GM18498 (cell line): Measurements from ENCODE around the gene DNAJA4.

Source experiments
- ATAC-seq: cut with Tn5 transposase; IDR thresholded peaks from one replicate; pipeline ENCODE4 v1.9.1; 2021; ENCODE audit warnings: mild to moderate bottlenecking, moderate library complexity; ENCODE audit not compliant: unreplicated experiment

DNAJA4 gene

DNA sequence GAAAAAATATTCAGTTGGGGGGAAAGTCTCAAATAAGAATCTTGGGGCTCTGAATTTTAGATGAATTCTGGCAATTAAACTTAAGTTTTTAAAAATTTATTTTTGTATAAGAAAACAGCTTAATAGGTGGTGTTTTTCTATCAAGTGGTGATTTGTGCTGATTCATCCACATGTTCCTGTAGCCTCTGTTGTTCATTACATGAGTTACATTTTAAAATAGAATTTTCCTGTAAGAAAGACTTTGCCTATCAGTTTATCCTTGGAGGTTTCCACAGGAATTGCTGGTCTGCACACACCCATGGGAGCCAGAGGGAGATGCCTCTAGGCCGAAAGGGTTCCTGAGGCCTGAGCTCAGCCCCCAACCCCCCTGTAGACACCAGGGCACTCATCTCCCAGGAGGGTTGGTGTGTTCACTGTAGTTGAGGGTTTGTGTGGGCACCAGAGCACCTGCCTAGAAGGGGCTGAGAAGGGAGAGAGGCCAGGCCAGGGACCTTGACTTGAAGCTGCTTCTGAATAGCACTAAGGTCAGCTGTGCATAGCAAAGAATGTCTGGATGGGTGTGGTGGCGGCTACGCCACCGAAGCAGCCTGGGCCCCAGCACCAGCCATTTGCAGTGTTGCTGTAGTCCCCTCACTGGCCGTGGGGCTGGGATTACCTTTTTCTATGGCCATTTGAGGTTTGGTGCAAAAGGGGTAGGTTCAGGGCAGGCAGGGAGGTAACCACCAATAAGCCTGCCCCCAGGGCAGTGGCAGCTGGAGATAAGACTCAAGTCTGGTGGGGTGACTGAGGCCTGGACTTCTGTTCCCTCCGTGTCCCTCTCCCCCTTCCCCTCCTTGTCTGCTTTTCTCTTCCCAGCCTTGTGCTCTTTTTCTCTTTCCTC, 11.9 kb downstream of the DNAJA4 start:
- no peak for ATAC-seq

DNA sequence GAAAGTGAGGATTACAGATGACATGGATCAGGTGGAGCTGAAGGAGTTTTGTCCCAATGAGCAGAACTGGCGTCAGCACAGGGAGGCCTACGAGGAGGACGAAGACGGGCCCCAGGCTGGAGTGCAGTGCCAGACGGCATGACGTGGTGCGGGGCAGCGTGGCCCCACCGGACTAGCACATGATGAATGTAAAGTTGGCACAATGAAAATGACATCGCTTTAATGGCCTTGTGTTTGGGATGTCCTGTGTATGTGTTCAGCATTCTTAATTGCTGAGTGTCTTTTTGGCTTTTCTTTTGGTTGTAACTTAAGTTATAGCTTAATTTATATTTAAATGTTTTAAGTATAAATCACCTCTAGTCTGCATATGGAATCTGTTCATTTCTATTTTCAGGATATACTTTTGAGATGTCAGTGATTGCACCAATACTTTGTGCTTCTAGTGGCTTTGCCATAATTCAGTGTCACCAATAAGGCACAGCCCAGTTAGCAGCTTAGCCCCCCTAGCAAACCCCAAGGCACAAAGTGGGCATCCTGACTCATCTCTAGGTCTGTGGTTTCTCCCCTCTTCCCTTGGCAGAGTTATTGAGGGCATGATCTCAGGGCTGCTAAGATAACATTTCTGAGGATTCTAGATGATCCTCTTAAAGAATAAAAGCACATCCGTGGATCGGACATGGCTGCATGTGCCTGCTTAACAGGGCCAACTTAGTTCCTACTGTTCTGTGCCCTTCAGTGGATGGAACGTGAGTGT, 16.1 kb downstream of the DNAJA4 start:
- ATAC-seq: no peak

DNA sequence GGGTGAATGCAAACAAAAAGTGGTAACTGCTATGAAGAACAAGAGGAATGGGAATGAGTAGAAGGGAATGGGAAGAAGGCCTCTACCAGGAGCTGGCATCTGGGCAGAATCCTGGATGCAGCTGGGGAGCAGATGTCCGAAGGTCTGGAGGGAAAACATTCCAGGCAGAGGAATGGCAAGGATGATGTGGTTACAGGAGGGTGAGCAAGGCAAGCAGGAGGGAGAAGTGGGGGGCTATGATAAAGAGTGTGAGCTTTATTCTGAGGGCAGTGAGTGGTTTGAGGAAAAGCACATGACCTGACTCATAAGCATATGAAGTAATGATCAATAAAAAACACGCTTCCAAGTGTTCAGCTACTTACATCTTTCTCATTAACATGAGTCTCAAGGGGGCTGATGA, 18.0 kb downstream of the DNAJA4 start:
- no peak for ATAC-seq

DNA sequence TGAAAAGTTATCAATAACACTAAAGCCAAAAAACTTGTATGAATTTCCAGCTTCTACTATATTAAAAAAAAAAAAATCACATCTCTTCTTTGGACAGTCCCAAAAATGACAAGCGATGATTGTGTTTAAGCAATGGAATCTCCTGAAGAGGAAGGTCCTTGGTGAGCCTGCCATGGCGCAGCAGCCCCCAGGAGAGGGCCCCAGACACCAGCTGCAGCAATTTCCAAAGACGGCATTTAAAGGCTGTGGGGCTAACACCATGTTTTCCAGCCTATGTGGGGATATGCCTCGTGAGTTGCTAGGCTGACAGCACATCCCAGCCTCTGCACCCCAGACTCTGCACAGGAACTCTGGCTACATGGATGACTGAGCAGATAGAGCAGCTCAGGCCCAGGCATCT, 20.4 kb downstream of the DNAJA4 start:
- ATAC-seq: no peak

DNA sequence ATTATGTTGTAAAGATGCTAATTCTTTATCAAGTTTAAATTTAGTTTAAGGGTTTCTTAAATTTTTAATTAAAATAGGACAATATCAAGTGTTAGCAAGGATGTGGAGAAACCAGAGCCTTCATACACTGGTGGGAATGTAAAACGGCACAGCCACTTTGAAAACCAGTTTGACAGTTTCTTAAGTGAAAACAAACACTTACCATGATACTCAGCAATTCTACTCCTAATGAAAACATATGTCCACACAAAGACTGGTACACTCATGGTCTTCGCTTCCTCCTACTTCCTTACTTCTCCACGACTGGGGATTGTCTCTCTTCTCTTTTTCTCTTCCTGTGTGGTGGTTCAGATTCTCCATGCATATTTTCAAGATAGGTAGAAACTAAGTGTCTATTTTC, 25.9 kb downstream of the DNAJA4 start:
- ATAC-seq: no peak

DNA sequence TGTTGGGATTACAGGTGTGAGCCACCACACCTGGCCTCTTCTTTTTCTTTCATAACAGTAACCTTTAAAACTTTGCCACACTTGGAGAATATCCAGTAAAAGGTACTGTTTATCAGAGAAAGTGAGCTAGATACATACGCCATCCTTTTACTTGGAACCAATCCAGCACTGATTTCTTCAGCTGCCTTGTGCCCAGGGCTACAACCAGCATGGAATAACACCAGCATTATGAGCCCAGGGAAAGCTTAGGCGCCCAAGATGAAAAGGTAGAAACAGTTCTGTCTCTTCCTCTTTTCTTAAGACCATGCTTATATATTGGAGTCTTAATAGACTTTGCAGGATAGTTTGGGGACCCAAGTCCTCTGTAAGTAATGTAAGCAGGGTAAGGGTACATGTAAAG, 26.7 kb downstream of the DNAJA4 start:
- no peak for ATAC-seq

DNA sequence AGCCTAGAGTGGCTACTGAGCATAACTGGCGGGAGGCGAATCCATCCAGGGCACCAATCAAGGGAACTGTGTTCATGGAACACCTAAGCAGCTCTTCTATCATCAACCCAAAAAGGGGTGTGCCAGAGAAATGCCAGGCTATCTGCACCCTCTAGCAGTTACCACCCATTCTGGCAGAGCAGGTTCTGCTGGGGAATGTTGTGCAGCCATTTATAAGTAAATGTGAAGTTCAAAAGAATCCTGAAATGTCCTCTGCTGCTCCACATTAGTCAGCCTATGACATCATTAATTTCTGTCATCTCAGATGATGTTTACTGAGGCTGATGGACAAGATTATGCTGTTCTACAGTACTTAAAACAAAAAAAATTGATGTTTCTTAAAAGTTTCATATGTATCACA, 27.3 kb downstream of the DNAJA4 start:
- ATAC-seq: no peak

DNA sequence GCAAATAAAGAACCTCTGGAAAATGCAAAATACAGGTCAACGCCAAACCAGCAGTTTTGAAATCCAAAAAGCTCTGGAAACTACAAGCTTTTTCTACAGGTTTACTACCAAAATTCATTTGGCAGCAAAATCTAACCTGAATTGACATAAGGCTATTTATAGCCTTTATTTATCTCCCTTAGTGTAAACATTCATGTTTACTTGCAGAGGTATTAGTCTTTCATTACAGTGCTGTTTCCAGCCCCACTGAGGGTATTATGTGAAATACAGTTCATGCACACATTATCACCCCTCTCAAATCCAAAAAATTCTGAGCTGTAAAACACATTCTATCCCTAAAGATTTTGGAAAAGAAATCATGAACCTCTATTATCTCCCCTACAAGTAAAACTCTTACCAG, 27.9 kb downstream of the DNAJA4 start:
- no peak for ATAC-seq

DNA sequence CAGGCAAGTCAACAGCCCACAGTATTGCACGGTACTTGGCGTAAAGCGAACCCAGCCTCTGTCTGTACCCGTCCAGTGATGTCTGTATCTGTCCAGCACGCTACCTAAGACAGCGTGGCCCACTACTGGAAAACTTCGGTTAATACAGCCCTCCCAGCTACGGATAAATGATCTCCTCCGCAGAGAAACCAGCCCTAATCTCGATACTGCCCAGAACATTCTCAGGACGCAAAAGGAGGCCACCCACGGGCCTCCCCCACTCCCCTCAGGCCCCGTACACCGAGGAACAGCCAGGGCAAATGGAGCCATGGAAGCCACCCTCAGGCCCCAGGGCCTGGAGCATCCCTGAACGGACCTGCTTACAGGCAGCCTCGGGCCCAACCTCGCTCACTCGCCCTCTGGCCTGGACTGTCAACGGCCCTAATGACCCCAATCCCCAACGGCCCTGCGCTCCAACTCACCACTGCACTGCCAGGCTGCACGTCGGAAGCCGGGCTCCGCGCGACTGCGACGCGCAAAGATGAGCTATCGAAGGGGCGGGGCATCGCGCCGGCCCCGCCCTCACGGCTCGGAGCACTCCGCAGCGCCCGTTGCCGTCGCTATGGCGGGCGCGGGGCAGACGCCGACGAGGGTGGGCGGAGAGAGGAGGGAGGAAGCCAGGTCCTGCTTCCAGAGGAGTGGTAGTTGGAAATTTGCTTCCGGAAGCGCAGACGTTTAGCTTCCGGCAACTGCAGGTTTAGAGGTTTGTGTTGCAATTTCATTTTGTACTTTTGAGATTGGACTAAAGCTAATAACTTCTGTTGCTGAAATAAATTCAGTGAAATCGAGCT, 35.0 kb downstream of the DNAJA4 start, which contains the start of gene SKIC8:
TSS of gene SKIC8 (minus strand) at position 509 of the 830 bp plus-strand sequence. CDS start 3,923 bp downstream, outside the sequence.
- peak; percentile 84 for ATAC-seq

DNA sequence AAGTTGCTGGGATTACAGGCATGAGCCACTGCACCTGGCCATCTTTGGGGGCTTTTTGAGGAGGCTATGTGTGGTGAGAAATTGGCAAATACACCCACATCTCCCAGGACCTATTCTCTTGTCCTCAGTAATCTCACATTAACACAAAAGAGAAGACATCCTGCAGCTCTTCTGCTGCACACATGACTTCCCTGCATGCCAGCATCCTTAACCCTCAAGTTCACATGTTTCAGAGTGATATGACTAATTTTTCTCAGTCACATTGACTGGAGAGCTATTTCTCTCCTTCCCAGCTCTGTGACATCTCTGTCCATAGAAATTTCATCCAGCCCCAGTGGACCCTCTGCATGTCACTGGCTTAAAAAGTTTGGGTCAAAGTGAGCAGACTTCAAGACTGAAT, 37.0 kb downstream of the DNAJA4 start:
- ATAC-seq: no peak

DNA sequence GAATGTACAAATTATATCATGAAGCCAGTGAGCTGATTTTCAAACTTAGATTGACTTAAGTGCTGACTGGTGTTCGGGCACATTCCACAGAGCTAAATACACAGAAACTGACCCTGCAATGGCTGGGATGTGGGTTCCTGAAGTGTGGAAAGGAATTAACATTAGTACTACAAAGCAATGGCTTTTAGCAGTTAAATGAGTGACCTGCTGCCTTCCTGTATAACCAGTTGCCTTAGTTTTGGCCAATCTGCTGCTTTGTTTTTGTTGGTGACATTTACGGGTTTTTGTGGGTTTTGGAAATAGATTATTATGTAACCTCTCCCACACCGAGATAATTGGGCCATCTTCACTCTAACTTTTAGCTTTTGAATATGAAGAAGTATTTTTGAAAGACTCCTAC, 37.5 kb downstream of the DNAJA4 start:
- ATAC-seq: no peak

DNA sequence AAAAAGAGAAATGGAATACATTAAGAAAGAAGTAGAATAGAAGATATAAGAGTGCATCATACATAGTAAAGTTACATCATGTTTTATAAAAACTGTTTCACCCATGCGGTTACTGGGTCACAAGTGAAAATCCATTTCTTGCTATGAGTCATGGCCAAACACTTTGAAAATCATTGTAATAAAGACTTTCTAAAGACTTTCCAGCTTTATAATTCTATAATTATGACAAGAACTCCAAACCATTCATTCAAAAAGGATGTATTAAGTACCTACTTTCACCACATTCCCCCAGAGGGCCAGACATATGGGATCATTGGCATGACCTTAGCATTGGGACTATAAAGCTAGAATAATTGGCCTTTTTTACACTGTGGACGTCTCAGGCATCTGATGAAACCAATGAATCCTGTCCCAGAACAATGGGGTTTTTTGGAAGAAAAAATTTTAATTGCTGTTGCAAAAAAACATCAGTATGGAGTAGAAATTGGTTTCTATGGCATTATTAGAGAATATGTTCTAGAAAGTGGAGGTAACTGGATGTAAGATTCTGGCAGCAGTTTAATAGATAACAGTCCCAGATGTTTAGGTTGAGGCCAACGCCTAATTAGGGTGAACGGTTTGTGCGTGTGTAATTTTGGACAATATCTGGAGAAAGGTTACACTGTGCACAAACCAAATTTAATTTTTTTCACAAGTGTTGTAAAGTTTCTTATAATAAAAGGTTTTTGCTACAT, 38.4 kb downstream of the DNAJA4 start:
- no peak for ATAC-seq

DNA sequence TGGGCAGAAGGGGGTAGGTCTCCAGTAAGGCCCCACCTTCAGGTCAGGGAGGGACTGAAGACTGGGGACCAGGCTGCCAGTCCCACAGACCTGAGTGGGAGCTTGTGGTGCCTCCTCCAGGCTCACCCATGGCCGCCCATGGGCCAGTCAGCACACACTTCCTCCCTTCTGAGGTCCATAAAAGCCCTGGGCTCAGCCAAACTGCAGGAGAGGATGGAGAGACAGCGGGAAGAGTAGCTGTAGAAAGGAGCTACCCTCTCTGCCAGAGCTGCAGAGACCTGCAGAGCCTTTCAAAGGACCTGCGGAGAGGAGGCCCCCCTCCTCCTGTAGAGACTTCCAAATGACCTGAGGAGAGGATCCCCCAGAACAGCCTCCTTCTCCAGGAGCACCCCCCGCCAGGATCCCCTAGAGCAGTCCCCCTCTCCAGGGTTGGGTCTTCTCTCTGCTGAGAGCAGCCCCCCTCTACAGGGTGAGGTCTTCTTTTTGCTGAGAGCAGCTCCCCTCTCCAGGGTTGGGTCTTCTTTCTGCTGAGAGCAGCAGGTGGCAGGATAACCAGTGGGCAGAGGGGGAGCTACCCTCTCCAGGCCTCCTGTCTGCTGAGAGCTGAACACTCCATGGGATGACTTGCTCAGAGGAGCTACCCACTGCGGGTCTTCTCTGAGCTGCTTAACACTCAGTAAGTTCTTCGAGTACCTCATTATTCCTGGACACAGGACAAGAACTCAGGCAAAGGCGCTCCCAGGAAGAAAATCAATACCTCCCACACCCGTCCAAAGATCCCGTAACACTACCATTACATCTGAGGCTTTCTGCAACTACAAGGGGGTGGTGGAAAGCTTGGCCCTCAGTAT, 40.1 kb downstream of the DNAJA4 start:
- ATAC-seq: no peak

DNA sequence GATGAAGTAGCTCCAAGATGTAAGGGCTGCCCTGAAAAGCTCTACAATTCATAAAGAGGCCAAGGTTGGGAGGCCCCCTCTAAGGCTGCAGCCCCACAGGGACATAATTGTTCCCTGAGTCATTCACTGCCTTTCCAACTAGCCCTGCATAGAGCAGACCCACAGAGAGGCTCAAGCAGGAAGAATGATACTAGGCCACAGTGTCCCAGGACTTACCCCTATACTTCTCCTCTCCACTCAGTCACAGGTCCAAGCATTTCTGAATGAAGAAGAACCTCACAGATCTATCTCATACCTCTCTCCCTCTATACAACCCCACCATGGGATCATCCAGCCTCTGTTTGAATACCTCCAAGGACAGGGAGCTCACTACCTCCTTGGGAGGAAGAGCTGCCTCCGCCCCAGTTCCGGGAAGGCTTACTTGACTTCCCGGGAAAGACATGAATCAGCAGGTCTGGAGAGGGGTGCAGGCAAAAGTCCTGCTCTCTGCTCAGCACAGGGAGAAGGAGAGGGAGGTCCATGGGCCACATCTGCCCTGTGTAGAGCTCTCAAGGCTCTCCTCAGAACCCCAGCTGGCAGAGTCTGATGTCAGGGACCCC, 41.9 kb downstream of the DNAJA4 start:
- ATAC-seq: no peak

DNA sequence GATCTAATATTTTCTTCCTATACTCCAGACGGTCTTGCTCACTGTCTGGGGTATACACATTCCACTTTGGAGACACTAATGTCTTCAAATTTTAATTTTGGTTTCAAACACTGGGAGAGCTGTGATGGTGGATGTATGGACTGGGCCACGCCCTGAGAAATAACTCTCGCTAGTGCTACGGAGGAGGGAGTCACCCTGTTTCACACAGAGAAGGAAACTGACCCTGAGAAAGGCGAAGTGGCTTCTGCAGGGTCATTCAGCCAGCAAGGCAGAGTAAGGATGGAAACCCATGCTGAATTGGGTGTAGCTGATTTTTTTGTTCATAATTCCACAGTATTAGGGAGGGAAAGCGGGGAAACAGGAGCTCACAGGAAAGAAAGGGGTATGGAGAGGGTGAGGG, 43.6 kb downstream of the DNAJA4 start:
- ATAC-seq: no peak

DNA sequence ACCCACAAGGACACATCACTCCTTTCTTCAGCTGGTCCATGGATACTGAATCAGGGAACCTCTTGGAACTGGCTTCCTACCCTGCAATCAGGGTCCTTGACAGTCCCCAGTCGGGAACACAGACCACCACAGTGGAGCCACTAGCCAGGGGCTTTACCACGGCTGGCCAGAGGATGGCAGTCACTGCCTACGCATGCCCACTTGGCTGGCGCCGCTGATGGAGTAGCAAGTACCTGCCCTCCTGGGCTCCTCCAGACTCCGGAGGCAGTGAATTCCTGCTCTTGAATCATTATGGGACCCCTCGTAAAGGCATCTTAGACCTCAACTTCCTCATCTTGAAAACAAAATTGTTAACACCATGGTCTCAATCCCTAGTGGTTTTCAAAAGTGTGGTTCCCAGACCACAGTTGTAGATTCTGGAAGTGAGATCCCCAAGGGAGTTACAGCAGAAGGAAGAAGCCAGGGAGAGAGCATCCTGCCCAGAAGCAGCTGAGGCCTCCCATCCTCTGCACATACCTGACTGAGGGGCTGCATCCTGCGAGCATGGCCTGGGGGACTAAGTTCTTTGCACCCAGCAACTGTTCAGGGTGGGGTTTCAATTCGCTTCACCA, 44.2 kb downstream of the DNAJA4 start:
- no peak for ATAC-seq

DNA sequence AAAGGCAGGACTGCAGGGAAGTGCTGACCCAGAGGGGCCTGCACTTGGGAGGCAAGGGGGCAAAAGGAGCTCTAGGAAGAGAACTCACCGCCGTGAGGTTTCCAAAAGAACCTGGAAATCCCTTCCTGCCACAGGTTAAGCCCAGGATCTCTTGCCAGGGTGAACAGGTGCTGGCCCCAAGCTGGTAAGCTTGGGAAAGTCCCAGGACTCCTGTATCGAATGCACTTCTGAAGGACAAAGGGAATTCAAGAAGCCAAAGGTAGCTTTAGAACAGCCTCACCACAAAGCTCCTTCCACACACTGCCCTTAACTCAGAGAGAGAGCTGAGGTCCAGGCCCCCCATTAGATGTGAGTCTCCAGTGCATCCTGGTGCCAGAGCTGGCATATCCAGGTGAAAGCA, 46.9 kb downstream of the DNAJA4 start:
- no peak for ATAC-seq

DNA sequence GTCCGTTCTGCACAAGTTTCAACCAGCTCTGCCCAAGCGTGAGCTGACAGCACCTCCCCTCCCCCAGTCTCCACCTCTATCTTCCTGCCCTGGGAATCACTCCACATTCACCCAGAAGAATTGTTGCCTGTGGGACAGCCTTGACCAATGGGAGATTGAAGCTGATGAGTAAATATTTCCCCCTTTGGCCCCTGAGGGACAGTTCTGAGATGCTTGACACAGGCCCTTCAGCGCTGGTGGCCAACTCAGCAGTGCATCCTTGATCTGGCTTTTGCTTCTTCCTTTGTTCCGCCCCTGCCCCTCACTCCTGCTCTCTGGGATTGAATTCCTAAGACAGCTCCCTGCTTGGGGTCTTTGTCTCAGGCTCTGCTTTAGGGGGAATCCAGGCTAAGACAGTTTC, 48.2 kb downstream of the DNAJA4 start:
- no peak for ATAC-seq

DNA sequence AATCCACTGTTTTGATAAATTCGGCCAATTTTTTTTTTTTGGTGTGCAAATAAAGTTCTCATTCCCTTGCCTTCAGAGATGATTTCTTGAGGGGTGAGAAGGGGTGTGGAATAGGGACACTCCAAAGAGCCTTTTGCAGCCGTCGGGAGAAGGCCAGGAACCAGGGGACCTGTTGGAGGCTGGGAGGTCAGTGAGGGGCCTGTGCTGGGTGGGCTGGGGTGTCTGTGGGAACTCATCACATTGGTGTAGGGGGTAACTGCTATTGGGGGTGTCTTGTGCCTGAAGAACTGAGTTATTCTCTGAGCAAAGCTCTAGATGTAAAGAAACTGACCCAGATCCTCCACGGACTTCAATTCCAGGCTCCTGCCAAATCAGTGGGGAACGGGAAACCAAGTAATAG, 48.6 kb downstream of the DNAJA4 start:
- no peak for ATAC-seq
